WERI-Rb-1 (cell line): Measurements from ENCODE around the gene EVL.

Experiments
- DNase-seq: peaks from one replicate; pipeline ENCODE4 v3.0.0-alpha.2; 2020
- H3K27ac ChIP-seq: fragments of 250-450 bp; sonication (Bioruptor Pico); 2 replicates; pipeline ENCODE4 v1.5.1; 2020; ENCODE audit warnings: mild to moderate bottlenecking, moderate library complexity
- H3K27me3 ChIP-seq: fragments of 250-450 bp; sonication (Bioruptor Pico); 2 replicates; pipeline ENCODE4 v1.5.1; 2021; ENCODE audit warnings: mild to moderate bottlenecking, low read depth, moderate library complexity; ENCODE audit not compliant: insufficient read depth, severe bottlenecking
- H3K36me3 ChIP-seq: fragments of 250-450 bp; sonication (Bioruptor Pico); 2 replicates; pipeline ENCODE4 v1.5.1; 2020; ENCODE audit warnings: mild to moderate bottlenecking, moderate library complexity
- H3K4me3 ChIP-seq: 2 replicates; pipeline ENCODE4 v1.5.1; 2011; ENCODE audit warnings: low read depth, mild to moderate bottlenecking, control low read depth, low read length
- H3K9me3 ChIP-seq: fragments of 250-450 bp; sonication (Bioruptor Pico); 2 replicates; pipeline ENCODE4 v1.5.1; 2021; ENCODE audit warnings: mild to moderate bottlenecking, moderate library complexity; ENCODE audit not compliant: severe bottlenecking
- TF ChIP-seq, protein P1 (sequence below): IDR thresholded peaks from 2 replicates; pipeline ENCODE4 v1.5.1; 2011; ENCODE audit warnings: low read depth, mild to moderate bottlenecking, control low read depth, inconsistent platforms, low read length

The EVL gene

DNA sequence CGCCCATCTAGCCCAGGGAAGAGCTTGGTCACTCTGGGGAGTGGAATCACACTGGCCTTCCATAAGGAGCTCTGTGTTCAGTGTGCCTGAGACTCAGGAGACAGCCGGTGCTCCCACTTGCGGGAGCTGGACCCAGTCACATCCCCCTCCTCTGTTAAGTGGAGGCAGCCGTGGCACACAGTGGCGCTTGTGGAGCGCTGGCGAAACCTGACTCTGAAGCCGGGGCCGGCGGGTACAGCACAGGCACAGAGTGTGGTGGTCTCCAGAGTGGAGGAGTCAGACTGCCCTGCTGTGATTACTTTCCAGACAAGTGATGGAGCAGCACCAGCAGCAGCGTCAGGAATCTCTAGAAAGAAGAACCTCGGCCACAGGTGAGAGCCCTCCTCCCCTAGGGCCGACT is 61.2 kb downstream of the EVL start:
- Histone ChIP-seq H3K27me3 (no peaks in the 10 kb centered on the region), H3K9me3 (no peaks in the 10 kb centered on the region), H3K27ac (no peak overlapping the region), H3K4me3 (no peak overlapping the region), H3K36me3 (peaks cover 56% of the 10 kb centered on the region)
- TF ChIP-seq, protein P1, sequence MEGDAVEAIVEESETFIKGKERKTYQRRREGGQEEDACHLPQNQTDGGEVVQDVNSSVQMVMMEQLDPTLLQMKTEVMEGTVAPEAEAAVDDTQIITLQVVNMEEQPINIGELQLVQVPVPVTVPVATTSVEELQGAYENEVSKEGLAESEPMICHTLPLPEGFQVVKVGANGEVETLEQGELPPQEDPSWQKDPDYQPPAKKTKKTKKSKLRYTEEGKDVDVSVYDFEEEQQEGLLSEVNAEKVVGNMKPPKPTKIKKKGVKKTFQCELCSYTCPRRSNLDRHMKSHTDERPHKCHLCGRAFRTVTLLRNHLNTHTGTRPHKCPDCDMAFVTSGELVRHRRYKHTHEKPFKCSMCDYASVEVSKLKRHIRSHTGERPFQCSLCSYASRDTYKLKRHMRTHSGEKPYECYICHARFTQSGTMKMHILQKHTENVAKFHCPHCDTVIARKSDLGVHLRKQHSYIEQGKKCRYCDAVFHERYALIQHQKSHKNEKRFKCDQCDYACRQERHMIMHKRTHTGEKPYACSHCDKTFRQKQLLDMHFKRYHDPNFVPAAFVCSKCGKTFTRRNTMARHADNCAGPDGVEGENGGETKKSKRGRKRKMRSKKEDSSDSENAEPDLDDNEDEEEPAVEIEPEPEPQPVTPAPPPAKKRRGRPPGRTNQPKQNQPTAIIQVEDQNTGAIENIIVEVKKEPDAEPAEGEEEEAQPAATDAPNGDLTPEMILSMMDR = no peak
- no peak for DNase-seq

- H3K9me3 ChIP-seq = no peaks in the 10 kb centered on the region
Measured at GRCh38 chr14:100127853-100128455, 62.7 kb downstream of the EVL start.

DNA sequence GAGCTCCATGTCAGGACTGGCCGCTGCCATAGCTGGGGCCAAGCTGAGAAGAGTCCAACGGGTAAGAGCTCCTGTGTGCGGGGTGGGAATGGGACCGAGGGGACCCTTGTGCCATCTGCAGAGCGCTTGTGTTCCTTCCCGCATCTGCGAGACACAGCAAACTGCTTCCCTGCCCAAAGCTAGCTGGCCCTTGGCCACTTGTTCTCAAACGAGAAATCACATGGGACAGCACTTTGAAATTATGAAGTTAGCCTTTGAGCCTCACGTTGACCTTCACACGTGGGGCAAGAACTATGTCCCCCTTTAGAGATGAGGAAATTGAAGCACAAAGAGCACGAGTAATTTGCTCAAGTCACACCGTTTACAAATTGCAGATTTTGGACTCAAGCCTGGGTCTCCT is 63.5 kb downstream of the EVL start:
- Histone ChIP-seq H3K9me3 (no peaks in the 10 kb centered on the region), H3K4me3 (no peak overlapping the region), H3K36me3 (peaks cover 71% of the 10 kb centered on the region), H3K27me3 (no peaks in the 10 kb centered on the region), H3K27ac (no peak overlapping the region)
- TF ChIP-seq, protein P1 = no peak
- no peak for DNase-seq

More at GRCh38 chr14:100127853-100128455, 62.7 kb downstream of the EVL start:
- H3K36me3 ChIP-seq = peaks cover 70% of the 10 kb centered on the region
- no peak for DNase-seq
- no peak overlapping the region for H3K27ac ChIP-seq
- H3K4me3 ChIP-seq = no peak overlapping the region
- H3K27me3 ChIP-seq = no peaks in the 10 kb centered on the region
- TF ChIP-seq, protein P1 = no peak

DNA sequence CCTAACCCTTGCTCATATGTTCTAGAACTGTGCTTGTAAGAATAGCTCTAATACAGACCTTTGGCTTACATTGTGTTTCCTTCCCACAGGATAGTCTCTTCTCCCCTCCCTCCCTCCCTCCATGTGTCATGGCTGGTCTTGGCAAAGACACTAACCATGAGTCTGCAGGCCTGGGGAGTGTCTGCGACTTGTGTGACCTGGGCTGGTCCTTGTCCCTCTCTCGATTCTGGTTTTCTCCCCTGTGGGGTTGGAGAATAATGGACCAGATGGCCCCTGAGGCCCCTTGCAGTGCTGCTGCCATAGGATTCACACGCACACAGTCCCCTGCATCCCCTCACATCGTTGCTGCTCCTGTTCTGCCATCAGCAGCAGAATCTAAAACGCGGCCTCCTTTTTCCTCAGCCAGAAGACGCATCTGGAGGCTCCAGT is 64.0 kb downstream of the EVL start:
- H3K4me3 ChIP-seq = no peak overlapping the region
- no peaks in the 10 kb centered on the region for H3K27me3 ChIP-seq
- H3K36me3 ChIP-seq = peaks cover 71% of the 10 kb centered on the region
- TF ChIP-seq, protein P1 = no peak
- H3K27ac ChIP-seq = no peak overlapping the region
- no peak for DNase-seq
- no peaks in the 10 kb centered on the region for H3K9me3 ChIP-seq

DNA sequence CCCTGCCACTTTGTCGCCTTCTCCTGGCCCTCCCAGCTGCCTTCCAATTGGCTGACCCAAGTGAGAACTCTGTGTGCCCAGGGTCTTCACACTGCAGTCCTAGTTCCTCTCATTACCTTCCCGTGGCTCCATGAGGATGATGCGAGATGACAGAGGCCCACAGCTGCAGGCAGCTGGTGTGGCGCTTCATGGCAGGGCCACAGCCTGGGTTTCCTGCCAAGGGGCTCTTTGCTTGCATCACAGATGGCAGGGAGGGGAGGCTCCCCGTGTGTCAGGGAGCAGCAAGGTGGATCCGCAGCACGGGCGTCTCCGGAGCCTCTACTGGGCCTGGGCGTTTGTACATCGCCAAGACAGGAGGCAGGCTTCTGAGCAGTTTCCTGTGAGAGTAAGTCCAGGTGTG is 65.3 kb downstream of the EVL start:
- H3K4me3 ChIP-seq = no peak overlapping the region
- H3K27me3 ChIP-seq = no peaks in the 10 kb centered on the region
- no peak overlapping the region for H3K27ac ChIP-seq
- DNase-seq = no peak
- H3K36me3 ChIP-seq = peaks cover 69% of the 10 kb centered on the region
- TF ChIP-seq, protein P1 = no peak
- no peaks in the 10 kb centered on the region for H3K9me3 ChIP-seq

DNA sequence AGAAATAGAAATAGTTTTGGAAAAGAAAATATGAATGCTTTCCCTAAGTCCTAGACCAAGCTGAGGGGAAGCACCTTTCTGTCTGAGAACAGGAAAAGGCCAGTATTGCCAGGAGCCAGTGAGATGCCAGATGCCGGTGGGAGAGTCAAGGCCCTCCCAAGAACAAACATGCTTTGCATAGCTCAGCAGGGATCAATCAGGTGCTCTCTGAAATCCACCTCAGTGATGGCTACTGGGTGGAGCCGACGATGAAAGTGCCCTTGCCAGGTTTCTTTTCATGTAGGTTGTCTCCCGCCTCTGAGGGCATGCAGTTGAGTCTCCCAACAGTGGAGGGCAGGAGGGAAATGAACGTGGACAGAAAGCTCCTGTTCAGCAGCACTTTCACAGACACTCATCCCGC is 66.0 kb downstream of the EVL start:
- Histone ChIP-seq H3K36me3 (peaks cover 64% of the 10 kb centered on the region), H3K27ac (no peak overlapping the region), H3K27me3 (no peaks in the 10 kb centered on the region), H3K9me3 (no peaks in the 10 kb centered on the region), H3K4me3 (no peak overlapping the region)
- TF ChIP-seq, protein P1 = no peak
- no peak for DNase-seq
